Spleen (tissue), 7 donors: Measurements from ENCODE around the gene FRMPD1.

Experiments
- CTCF ChIP-seq, 11 experiments: fragments of 200-600 bp in 7 of 11; fragments of 450-650 bp in 4 of 11; sonication (generic) in 4 of 11; IDR thresholded peaks in 8 of 11; conservative IDR thresholded peaks in 3 of 11; 1 replicate in 7 of 11; 2 replicates in 4 of 11; pipeline versions ENCODE4 v1.4.0 to v1.8.0; 2016 to 2021; ENCODE audit warnings: antibody characterized with exemption in 11 of 11, inconsistent platforms in 4 of 11, mild to moderate bottlenecking in 1 of 11
- POLR2A ChIP-seq, 3 donors: fragments of 450-650 bp; IDR thresholded peaks; one replicate each; pipeline ENCODE4 v1.5.1; 2017; ENCODE audit warnings: antibody characterized with exemption in 3 of 3, mild to moderate bottlenecking in 1 of 3
- POLR2AphosphoS5 ChIP-seq, 3 donors: sonication (generic); formaldehyde crosslinking; IDR thresholded peaks; one replicate each; pipeline ENCODE4 v1.5.1; 2017; ENCODE audit warnings: antibody characterized with exemption in 3 of 3
- donor health status: DM: no; HTN: no; CAD: no; lungs with moderate emphysema.
- donor health status: DM: no; HTN: no; CAD: no.
- donor health status: DM: no; HTN: no; CAD: no.

- TF ChIP-seq CTCF (IDR thresholded peaks at IDR 0.05 in 8 of 11, conservative IDR thresholded peaks at IDR 0.05 in 3 of 11) (no peak), POLR2AphosphoS5 (IDR thresholded peaks at IDR 0.05) (no peak), POLR2A (IDR thresholded peaks at IDR 0.05) (no peak)
These were observed 45.8 kb downstream of the FRMPD1 start for GRCh38 chr9:37696528-37696927.
